HG03280 (cell line): ENCODE measurements around the gene DPF3.

Experiments used
- ATAC-seq: cut with Tn5 transposase; IDR thresholded peaks from one replicate; pipeline ENCODE4 v1.9.1; 2021; ENCODE audit warnings: mild to moderate bottlenecking, moderate library complexity; ENCODE audit not compliant: unreplicated experiment

Gene DPF3

DNA sequence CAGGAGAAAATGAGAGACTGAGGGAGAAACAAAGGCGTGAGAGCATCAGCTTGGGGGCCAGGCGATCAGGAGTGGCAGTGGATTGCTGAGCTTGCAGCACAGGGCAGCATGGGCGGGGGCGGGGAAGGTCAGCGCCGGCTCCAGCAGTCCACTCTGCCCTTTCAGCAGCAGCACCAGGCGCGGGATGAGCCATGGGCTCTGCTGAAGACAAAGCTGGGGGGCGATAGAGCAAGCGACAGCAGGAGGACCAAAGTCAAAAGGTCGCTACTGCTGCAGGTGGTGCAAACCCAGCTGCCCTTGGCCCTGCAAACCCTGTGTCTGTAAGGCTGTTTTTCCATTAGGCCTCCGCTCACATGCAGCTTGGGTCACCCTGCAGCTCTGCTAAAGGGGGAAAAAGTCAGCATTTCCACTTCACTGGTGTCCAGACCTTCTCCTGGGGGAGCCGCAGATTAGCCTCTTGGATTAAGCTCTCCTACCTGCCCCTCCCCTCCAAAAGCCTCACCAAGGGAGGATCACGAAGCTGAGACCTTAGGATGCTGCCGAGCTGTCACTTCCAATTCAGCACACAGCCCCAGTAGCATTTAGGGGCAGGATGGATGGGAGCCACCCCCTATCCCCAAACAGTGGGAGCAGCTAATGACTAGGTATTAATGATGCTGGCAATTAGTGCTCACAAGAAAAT is 204.8 kb downstream of the DPF3 start:
- no peak for ATAC-seq

DNA sequence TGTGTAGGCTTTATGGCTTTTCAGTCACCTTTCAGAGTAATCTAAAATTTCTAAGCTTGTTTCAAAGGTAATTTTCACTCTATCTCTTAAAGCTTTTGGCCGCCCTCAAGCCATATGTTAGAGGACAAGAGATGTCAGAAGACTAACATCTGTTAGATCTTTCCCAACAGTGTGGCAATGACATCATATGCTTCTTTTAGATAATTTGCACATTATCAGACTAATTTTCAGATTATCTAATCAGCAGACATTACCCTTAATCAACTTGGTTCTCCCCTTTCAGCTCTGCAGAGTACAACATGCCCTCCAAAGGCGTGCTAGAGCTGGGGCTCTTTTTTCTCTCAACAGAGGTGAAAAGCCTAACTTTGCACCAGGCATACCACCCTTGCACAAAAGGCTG is 207.1 kb downstream of the DPF3 start:
- ATAC-seq, result no peak

DNA sequence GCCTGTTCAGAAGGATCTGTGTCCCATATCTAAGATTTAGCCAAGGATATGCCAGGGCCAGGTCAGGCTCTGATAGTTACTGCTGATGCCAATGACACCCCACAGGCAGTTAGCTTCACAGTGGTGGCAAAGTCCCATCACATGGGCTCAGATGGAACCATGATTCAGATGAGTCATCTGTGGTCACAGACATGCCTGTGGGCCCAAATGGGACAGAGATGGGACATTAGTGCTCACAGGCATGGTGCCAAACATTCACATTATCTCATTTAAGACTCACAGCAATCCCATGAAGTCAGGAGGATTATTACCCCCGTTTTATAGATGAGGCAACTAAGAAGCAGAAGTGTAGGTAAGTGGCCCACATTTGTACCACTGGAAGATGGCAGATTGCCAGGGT is 207.8 kb downstream of the DPF3 start:
- ATAC-seq, result no peak

DNA sequence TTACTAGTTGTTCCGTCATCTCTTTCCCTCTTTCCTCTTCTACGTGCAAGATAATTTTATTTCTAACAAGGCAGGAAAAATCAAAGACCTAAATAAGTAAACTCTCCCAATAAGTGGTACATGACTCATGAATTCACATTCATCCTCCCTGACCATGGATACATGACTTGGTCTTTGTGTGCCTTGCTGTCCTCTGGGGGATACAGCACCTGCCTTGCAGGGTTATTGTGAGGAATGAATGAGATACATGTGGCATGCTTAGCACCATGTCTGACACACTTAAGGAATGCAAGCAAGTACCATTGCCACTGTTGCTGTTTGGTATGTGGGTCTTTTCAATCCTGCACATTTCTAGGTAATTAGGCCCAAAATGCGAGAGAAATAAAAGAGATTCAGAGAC is 208.4 kb downstream of the DPF3 start:
- ATAC-seq, result no peak

DNA sequence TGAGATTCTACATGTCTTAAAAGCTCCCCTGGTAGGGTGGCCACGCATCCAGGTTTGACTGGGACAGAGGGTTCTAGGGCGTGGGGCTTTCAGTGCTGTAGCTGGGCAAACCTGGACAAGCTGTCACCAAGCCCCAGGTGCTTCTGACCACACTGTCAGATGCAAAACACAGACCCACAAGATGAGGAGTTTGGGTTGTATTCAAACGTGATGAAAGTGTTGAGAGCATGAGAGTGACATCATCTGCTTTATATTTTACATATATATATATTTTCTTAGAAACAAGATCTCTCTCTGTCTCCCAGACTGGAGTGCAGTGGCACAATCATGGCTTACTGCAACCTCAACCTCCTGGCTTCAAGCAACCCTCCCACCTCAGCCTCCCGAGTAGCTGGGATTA is 210.1 kb downstream of the DPF3 start:
- no peak for ATAC-seq

DNA sequence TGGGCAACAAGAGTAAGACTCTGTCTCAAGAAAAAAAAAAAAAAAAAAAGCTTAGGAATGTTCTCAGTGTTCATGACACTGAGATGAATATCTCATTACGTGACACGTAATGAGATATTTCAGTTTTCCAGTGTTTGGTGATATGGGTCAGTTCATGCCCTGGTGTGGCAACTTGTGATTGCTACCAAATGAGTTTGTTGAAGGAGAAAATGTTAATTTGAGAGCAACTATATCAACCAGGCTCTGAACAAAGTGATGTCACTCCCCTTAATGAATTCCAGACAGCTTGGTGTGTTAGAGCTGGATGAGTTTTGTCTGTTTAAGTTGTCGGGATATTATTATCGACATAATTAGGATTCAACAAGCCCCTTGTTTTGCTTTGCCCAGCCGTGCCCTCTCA is 211.7 kb downstream of the DPF3 start:
- ATAC-seq, result no peak

DNA sequence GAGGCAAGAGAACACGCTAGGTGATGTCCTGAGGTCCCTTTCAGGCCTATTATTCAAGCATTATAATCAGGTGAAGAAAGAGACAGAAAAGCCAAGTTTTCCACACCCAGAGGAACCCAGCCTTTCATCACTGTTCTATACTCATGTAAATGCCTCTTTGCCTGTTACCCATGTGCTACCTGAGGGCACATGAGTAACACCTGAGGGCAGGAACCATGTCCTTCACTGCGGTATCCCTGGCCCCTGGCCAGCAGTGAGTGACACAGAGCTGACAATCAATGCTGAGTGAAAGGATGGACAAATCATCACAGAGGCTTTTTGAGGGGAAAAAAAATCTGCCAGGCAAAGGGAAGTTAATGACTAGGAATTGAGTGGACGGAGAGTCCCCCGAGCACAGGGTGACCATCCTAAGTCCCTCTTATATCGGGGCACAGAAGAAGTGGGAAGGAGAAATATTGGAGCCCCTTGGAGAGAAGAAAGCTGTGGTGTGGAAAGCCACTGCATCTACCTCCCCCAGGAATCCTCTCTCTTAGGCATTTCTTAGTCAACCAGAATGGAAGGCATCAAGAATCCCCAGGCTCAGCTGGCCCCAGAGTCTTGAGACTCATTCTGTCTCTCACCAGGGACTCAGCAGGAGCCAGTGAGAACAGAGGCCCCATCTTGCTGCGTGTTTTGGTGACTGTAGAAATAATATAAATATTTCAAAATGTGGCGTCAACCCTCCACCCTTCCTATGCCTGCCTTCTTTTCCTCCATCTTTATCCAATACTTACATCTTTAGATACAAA is 212.9 kb downstream of the DPF3 start:
- no peak for ATAC-seq

DNA sequence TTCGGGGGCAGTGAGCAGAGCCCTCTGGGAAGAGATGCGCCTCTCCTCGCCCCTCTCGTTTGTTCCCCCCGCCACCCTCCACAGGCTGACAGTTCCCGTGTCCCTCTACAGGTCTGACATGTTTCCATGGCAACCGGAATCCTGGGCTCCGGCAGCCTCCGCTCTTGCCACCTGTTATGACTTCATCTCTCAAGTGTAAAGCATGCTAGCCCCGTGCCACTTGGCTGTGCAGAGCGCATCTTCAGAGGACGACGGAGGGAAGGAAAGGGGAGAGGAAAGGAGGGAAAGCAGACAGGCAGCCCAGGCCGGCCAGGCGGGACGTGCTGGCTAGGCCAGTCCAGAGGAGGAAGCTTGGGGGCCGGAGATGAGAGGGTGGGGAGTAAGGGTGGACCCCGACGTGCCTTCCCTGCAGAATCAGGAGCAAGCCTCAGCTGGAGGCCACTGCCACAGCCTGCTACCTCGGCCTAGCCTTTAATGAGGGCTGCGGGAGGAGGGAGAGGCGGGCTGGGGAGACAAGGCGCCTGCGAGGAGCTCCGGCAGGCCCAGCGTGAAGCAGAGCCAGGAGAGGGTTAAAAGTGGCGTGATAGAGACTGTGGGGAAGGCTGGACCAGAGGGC is 214.3 kb downstream of the DPF3 start:
- ATAC-seq, result no peak

DNA sequence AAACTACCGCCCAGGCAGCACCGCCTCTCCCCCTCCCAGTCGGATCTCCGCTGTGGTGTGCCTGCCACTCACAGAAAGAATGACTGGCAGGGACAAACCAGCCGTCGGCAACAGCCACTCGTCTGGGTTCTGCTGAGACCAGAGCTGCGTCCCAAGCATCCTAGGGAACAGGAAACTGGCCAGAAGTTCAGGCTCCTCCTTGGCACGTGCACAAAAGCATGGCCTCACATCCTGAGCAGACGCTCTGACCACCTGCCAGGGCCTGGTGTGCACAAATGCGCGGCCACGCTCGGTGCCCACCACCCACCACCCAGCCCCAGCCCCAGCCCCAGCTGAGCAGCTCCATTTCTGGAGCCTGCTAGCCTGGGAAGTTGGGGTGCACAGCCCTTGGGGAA is 214.8 kb downstream of the DPF3 start:
- ATAC-seq, result no peak

DNA sequence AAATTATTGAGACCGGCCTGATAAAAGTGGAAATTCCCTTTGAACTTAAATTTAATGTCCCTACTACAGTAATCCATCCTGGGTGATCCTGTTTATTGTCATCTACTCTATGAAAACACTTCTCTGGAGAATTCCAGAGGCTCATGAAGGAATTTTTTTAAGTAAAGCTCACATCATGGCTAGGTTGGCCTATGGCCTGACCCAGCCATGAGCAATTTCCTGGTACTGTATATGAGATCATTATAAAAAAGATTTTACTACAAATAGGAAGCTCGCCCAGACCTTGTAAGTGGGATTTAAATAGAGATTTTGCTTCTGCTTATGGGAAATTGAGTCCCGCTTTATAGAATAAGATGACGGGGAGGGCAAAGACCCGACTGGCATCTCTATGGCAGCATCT is 215.5 kb downstream of the DPF3 start:
- no peak for ATAC-seq

DNA sequence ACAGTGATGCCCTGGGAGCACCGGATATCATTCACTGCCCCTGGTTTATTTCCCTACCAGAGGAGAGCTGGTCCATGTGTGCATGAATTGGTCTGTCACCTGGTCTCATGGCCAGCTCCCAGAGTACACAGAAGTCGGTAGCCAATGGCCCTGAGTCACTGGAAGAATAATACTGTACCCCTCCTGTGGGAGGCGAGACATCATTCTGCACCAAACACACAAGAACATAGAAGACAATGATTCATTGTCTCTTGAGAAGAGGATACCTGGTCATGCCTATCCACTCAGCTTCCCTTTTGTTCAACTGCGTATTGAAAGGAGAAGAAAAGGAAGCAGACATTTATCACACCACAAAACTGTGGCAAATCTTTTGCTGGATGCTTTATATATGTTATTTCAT is 216.2 kb downstream of the DPF3 start:
- no peak for ATAC-seq

DNA sequence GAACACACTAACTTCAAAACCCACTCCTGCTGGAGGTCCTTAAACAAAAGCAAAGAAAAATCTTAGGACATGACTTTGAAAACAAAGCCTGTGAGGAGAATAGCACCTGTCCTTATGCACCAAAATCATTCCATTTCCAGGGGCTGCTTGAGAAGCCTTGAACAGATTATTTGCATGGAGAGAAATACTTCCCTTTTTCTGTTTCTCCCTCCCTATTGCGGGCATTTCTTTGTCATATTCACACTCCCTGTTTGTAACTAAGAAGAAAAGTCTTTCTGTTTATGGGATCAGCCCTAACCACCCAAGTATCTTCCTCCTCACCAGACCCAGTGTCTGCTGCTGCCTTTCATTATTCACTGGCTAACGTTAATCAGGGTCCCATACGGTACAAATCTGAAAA is 218.8 kb downstream of the DPF3 start:
- no peak for ATAC-seq

DNA sequence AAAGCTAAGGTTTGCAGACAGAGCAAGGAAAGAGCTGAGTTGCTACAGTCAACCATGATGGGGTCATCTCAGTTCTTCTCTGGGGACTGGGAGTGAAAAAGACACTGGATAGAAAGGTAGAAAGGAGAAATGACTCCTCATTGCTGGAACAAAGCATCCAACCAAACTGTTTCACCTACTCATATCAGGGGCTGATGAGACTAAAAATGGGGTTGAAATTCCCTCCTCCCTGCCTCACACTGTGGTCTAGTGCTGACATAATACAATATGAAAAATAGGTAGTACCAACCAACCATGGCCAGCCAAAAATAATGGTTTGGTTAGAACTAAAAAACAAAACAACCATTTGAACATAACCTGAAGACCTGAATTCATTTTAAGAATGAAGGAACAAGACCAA is 220.7 kb downstream of the DPF3 start:
- no peak for ATAC-seq

DNA sequence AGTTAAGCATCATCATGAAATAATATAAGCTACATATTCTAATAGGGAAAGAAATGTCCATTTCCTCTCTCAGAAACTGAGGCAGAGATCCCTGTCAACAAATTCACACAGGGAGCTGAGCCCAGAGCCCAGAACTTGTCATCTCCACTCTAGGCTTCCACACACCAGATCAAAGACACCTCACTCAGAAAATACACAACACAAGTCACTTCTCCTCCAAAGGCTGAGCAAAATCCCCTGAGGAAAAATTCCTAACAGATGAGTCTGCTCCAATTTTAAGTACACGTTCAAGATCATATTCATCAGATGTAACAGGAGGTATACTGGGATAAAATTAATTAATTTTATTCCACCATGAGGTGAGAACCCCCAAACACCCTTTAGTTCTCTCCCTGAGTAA is 227.3 kb downstream of the DPF3 start:
- no peak for ATAC-seq

DNA sequence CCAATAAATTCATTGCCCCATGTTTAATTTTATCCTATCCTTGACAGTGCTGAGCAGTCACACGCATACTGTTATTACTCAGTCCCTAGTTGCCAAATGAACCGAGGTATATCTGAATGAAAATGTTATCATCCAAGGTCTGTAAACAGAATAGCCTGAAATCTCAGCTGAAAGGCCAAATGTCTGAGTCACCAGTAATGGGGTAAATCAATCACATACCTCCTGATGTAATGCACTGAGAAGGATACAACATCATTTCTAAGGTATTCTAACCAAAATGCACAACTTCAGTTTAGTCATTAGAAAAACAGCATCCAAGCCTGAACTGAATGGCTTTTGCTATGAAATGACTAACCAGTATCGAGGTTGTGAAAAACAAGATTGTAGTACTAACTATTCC is 228.6 kb downstream of the DPF3 start:
- no peak for ATAC-seq

DNA sequence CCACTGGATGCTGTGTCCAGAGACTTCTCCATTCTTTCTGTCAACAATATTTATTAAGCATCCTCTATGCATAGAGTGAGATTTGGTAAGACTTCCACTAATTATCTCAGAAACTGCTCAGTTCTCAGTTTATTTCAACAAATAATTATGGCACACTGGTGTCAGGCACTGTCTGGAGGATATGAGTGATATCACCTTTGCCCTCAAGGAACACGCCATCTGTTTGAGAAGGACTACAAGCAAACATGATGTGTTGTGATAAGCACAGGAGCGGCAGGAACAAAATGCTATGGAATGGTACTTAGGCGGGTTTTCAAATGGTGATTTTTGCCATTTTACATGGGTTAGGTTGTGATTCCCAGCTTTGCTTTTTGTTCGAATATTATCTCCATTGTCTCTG is 229.2 kb downstream of the DPF3 start:
- no peak for ATAC-seq

DNA sequence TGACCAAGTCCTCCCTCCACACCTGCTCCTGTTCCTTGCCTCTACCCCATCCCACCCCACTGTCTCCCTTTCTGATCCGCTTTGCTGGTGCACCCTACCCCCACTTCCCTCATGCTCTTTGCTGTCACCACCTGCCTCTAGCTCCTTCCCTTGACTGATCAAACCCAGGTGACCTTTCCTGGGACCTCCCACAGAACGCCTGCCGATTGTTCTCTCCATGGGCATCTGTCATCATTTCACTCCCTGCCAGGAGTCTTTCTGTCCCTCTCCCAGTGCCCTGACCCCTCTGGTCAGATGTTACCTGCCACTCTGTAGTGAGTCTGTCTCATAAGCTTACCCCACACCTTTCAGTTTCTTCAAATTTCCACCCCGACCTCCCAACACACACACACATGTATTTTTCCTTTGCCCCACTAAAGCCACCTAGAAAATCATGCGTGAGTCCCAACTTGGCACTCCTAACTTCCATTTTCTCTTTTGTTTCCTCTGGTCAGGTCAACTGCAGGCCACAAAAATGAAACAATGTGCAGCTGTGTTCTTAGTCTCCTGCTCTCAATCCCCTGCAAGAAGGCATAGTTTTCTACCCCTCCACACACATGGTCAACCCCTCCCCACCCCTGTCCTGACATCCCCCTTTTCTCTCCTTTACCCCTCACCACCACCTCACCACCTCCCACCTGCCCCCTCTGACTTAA is 229.8 kb downstream of the DPF3 start:
- ATAC-seq, result no peak

DNA sequence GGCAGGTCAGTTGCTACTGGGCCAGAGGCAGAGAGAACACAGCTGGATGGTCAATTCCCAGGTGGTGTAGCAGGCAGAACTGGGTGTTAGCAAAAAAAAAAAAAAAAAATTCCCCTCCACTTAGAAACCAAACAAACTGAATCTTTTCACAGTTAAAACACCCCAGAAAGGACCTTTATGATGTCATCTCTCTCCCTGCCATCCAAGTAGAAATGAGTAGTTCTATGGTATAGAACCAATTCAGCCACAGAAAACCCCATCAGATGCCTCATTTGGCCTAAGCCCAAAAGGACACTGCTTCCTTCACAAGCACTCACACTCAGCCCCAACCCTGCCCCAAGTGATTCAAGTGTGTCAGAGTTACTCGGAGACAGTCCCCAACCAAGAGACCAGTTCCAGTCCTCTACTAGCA is 230.8 kb downstream of the DPF3 start:
- no peak for ATAC-seq

DNA sequence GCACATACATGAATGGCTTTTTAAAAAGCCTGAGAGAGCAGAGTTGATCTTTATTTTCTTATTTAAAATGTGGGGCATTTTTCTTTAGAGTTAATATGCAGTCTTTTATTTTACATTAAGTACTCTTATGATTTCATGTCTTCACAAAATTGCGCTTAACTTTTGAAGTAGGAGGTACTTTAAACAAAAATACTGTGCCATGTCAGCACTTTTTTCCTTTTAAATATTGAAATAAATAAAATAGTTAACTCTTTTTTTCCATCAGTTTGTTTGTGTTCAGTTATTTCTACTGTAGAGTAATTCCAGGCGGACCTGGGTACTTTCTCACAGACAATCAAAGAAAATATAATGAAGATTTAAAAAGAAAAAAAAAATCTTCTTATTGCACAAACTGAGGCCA is 231.7 kb downstream of the DPF3 start:
- no peak for ATAC-seq

DNA sequence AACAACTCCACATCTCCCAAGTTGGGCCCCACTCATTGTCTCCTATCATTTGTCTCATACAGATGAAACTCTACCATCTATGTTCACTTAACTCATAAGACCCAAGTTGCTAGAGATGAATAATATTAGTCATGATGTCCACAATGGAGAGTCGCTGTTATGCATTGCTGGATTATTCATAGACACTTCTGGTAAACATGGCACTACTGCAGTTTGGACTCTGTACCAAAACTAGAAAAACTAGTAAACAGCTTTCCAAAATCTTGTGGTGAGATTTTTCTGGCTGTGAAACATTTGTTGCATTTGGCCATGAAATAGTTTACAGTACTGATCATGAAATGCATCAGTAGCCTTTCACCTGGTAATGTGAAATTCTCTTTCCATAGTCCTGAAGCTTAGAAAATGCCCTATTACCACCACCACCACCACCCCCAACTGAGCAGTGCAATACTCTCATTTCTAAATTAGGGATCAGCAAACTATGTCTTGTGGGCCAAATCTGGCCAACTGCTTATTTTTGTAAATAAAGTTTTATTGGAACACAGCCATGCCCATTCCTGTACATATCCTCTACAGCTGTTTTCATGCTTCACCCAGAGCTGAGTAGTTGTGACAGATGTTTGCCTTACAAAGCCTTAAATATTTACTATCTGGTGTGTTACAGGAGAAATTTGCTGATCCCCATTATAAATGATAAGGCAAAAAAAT is 236.5 kb downstream of the DPF3 start:
- no peak for ATAC-seq

DNA sequence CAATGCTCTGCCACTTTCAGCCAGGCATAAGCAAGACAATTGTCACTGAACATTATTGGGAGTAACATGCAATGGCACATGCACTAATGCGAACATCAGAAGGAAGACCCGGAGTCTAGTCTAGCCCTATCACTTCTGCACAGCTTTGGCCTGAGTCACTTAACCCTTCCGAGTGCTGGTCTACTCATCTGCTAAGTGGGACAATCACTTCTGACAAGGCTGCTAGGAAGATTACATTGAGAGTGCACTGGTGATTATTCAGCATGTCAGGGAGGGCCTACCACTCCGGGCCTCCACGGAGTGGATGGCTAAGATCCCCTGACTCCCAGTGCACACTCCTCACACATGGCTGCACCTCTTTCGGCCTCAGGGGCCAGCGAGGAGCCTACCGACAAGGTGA is 240.9 kb downstream of the DPF3 start:
- ATAC-seq, result no peak
